Neural crest cell (in vitro differentiated cells): Measurements from ENCODE around the gene PTGS1. TPM values are rescaled to one million over a fixed set of nuclear protein-coding genes. Genes with fewer than 3 reads are reported as not detected.

Experiments
- DNase-seq: peaks from one replicate; pipeline ENCODE4 v3.0.0; 2021; ENCODE audit warnings: low read depth, mixed read lengths, low spot score
- H3K27ac Mint-ChIP-seq: one replicate; pipeline ENCODE4 v1.8.0; 2021; ENCODE audit warnings: mild to moderate bottlenecking, mixed read lengths; ENCODE audit not compliant: unreplicated experiment
- H3K27me3 Mint-ChIP-seq: 2 replicates; pipeline ENCODE4 v1.8.0; 2021; ENCODE audit warnings: low read depth, mild to moderate bottlenecking, mixed read lengths
- H3K36me3 Mint-ChIP-seq: 2 replicates; pipeline ENCODE4 v1.8.0; 2021; ENCODE audit warnings: low read depth, mild to moderate bottlenecking, mixed read lengths
- H3K4me1 Mint-ChIP-seq: 2 replicates; pipeline ENCODE4 v1.8.0; 2021; ENCODE audit warnings: mixed read lengths
- H3K4me3 Mint-ChIP-seq: one replicate; pipeline ENCODE4 v1.8.0; 2021; ENCODE audit warnings: mild to moderate bottlenecking, mixed read lengths
- H3K9me3 Mint-ChIP-seq: 2 replicates; pipeline ENCODE4 v1.8.0; 2021; ENCODE audit warnings: mixed read lengths
- CTCF ChIP-seq: fragments of 200-600 bp; sonication (generic); conservative IDR thresholded peaks from 2 replicates; pipeline ENCODE4 v1.5.0; 2021; ENCODE audit warnings: antibody characterized with exemption, mild to moderate bottlenecking
- total RNA-seq: library from RNA; stranded (reverse); gene quantifications from 2 replicates; pipeline ENCODE4 v1.2.1, GENCODE V29; 2021

Gene PTGS1
- total RNA-seq, 1 donor from 2014 or later: 0.37 TPM

- DNase-seq: no peak
- Mint-ChIP-seq H3K27ac (no peak overlapping the region), H3K36me3 (no peaks in the 10 kb centered on the region), H3K4me1 (peaks cover 21% of the 10 kb centered on the region), H3K9me3 (no peaks in the 10 kb centered on the region), H3K27me3 (peaks cover 30% of the 10 kb centered on the region), H3K4me3 (no peak overlapping the region)
- no peak for TF ChIP-seq CTCF
These were observed 34.6 kb upstream of the PTGS1 start for GRCh38 chr9:122336189-122336588.

GRCh38 chr9:122336866-122337555 is 33.8 kb upstream of the PTGS1 start:
- Mint-ChIP-seq H3K4me1 (peaks cover 13% of the 10 kb centered on the region), H3K36me3 (no peaks in the 10 kb centered on the region), H3K27me3 (peaks cover 25% of the 10 kb centered on the region), H3K9me3 (no peaks in the 10 kb centered on the region), H3K4me3 (no peak overlapping the region), H3K27ac (no peak overlapping the region)
- DNase-seq: no peak
- TF ChIP-seq CTCF: no peak

GRCh38 chr9:122337556-122337929 is 33.3 kb upstream of the PTGS1 start:
- no peak overlapping the region for H3K27ac Mint-ChIP-seq
- DNase-seq: no peak
- H3K36me3 Mint-ChIP-seq: no peaks in the 10 kb centered on the region
- TF ChIP-seq CTCF: no peak
- H3K9me3 Mint-ChIP-seq: no peaks in the 10 kb centered on the region
- no peak overlapping the region for H3K4me3 Mint-ChIP-seq
- H3K4me1 Mint-ChIP-seq: peaks cover 8% of the 10 kb centered on the region
- peaks cover 25% of the 10 kb centered on the region for H3K27me3 Mint-ChIP-seq

- no peak for DNase-seq
- Mint-ChIP-seq H3K4me3 (no peak overlapping the region), H3K27ac (no peak overlapping the region), H3K27me3 (peaks cover 25% of the 10 kb centered on the region), H3K36me3 (no peaks in the 10 kb centered on the region), H3K4me1 (peaks cover 5% of the 10 kb centered on the region), H3K9me3 (no peaks in the 10 kb centered on the region)
- no peak for TF ChIP-seq CTCF
These were observed 32.3 kb upstream of the PTGS1 start for GRCh38 chr9:122338536-122338935.

- H3K27ac Mint-ChIP-seq: no peak overlapping the region
- H3K27me3 Mint-ChIP-seq: peaks cover 25% of the 10 kb centered on the region
- TF ChIP-seq CTCF: no peak
- no peak overlapping the region for H3K4me3 Mint-ChIP-seq
- no peaks in the 10 kb centered on the region for H3K9me3 Mint-ChIP-seq
- peaks cover 5% of the 10 kb centered on the region for H3K4me1 Mint-ChIP-seq
- no peak for DNase-seq
- no peaks in the 10 kb centered on the region for H3K36me3 Mint-ChIP-seq
These were observed 31.8 kb upstream of the PTGS1 start for GRCh38 chr9:122338994-122339393.
